Astrocyte of the cerebellum (primary cell): ENCODE results near the gene SLC25A36.
"Not testable (repeated sequence)": the region's sequence is repeated elsewhere in the genome, so short reads cannot be mapped to it uniquely, and the experiment has no call there.

Source experiments
- DNase-seq: peaks from one replicate; pipeline ENCODE4 v3.0.0-alpha.2; 2011; ENCODE audit warnings: low read depth
- H3K4me3 ChIP-seq: 2 replicates; pipeline ENCODE4 v1.5.1; 2011; ENCODE audit warnings: mild to moderate bottlenecking, low read depth, low read length, moderate library complexity
- CTCF ChIP-seq: IDR thresholded peaks from 2 replicates; pipeline ENCODE4 v1.5.1; 2012; ENCODE audit warnings: low read length, low read depth, moderate library complexity, mild to moderate bottlenecking; ENCODE audit errors: missing control alignments
- in situ Hi-C: cut with HindIII; loops from 2 replicates; pipeline ENCODE4 v1.10.0; 2017; ENCODE audit warnings: low sequenced_read_pairs

Gene SLC25A36

GRCh38 chr3:140927279-140928069, 14.2 kb upstream of the SLC25A36 start:
- no peak for TF ChIP-seq CTCF
- no peak for DNase-seq
- in situ Hi-C loops = no loop called here
- no peak overlapping the region for H3K4me3 ChIP-seq

GRCh38 chr3:140929446-140929845, 12.2 kb upstream of the SLC25A36 start:
- in situ Hi-C loops = no loop called here
- no peak for DNase-seq
- TF ChIP-seq CTCF = no peak
- no peak overlapping the region for H3K4me3 ChIP-seq

GRCh38 chr3:140931016-140931454, 10.6 kb upstream of the SLC25A36 start:
- no peak overlapping the region for H3K4me3 ChIP-seq
- no peak for DNase-seq
- no peak for TF ChIP-seq CTCF
- in situ Hi-C loops = no loop called here

GRCh38 chr3:140931801-140932200, 9.8 kb upstream of the SLC25A36 start:
- no peak overlapping the region for H3K4me3 ChIP-seq
- DNase-seq = no peak
- in situ Hi-C loops = no loop called here
- no peak for TF ChIP-seq CTCF

- H3K4me3 ChIP-seq = no peak overlapping the region
- in situ Hi-C loops = no loop called here
- TF ChIP-seq CTCF = no peak
- no peak for DNase-seq
These were observed 8.5 kb upstream of the SLC25A36 start for GRCh38 chr3:140933109-140933508.

- in situ Hi-C loops = no loop called here
- no peak for TF ChIP-seq CTCF
- no peak for DNase-seq
- H3K4me3 ChIP-seq = no peak overlapping the region
These were observed 8.1 kb upstream of the SLC25A36 start for GRCh38 chr3:140933552-140933951.

GRCh38 chr3:140939305-140939704, 2.3 kb upstream of the SLC25A36 start:
- DNase-seq, H3K4me3 ChIP-seq, in situ Hi-C loops: not testable (repeated sequence)
